Left kidney (tissue), 2 donors: ENCODE data around the gene OVAAL. TPM values are rescaled to one million over a fixed set of nuclear protein-coding genes. Genes with fewer than 3 reads are reported as not detected.
"Not testable (repeated sequence)": the region's sequence is repeated elsewhere in the genome, so short reads cannot be mapped to it uniquely, and the experiment has no call there.

Experiments
- DNase-seq: peaks from one replicate; pipeline ENCODE4 v3.0.0-alpha.2; 2013
- polyA plus RNA-seq: library from polyadenylated mRNA; unstranded; fragments of 120-200 nt; gene quantifications from one replicate; pipeline ENCODE4 v1.2.1, GENCODE V29; 2013; ENCODE audit not compliant: insufficient read length

OVAAL gene
- polyA plus RNA-seq, 1 donor = not detected

GRCh38 chr1:180540697-180541594, 17.8 kb upstream of the OVAAL start:
- no peak for DNase-seq

- no peak for DNase-seq
Measured at GRCh38 chr1:180542113-180542837, 16.5 kb upstream of the OVAAL start.

GRCh38 chr1:180542838-180543145, 16.0 kb upstream of the OVAAL start:
- DNase-seq = no peak

- no peak for DNase-seq
Measured at GRCh38 chr1:180544050-180544449, 14.7 kb upstream of the OVAAL start.

DNA sequence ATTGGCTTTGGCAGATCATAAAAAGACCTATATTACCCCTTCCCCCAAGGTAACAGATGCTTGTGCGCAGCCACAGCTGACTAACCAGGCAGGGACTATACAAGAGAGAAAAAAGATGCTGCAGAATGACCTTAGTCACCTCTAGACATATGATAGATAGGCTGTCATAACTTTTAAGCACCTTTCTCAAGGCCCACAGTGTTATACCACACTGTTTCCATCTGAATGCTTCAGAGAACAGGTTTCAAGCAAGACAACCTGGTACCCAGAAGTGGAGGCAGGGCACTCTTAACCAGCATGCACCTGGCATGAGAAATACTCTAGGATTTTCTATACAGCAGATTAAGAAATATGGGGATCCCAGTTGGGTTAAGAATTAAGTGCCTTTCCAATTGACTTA, 12.8 kb upstream of the OVAAL start:
- no peak for DNase-seq

DNA sequence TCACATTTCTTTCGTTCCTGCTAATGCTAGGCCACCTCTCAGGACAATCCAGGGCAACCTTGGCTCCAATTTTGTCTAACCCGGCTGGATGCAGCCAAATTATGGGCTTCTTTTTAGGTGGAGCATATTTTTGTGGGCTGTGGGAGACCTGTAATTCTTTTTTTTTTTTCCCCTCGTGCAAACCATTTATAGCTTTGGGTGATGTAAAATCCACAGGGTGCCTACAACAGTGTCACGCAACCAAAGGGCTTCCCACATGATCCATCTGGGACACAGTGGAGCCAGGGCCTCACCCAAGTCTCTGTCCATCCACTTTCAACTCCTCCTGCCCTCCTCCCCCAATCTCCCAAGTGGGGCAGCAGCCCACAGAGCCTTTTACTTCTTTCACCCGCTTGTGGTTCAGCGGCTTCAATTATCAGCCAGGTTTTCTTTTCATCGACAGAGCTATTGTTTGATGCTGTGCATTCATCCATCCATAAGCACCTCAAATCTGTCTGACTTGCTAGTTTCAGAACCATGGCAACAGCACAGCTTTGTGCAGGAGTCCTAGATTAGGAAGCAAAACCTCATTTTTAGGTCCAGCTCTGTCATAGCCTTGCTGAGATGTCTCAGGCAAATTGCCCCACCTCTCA, 10.0 kb upstream of the OVAAL start:
- DNase-seq = no peak

GRCh38 chr1:180549770-180550169, 9.0 kb upstream of the OVAAL start:
- not testable (repeated sequence) for DNase-seq

DNA sequence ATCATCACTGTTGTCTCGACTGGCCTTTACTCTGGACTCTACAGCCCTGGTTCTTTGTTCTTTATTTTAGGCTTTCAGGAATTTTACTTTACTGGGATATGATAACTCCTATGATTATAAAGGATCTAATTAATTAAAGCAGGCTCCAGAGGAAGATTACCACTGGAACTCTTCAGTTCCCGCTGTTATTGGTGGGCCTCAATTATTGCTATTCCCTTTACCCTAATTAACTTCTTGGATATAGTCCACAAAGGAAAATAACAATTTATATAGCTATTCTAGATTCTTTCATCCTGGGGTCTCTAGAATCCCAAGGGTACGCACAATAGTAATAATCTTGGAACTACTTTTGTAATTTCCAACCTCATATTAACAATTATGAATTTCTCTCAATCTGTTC, 8.5 kb upstream of the OVAAL start:
- no peak for DNase-seq

DNA sequence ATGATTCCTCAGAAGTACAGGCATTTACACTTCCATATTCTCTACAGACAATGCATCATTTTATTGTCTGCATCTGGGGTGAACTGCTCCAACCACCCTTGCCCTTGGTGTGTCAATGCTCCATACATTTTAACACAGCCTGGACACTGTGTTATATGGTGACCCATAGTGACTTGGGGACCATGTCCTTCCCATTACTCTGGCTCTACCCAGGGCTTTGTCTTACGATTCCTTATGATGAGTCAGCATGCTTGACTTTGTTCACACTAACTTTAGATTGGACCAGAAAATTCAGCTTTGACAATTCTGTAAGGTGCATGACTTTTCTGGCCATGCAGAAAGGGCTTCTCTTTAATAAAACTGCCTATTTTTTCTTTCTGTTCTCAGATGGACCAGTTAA, 6.8 kb upstream of the OVAAL start:
- DNase-seq = no peak

- not testable (repeated sequence) for DNase-seq
Measured at GRCh38 chr1:180553046-180553445, 5.7 kb upstream of the OVAAL start.

GRCh38 chr1:180555411-180555810, 3.4 kb upstream of the OVAAL start:
- DNase-seq = no peak

DNA sequence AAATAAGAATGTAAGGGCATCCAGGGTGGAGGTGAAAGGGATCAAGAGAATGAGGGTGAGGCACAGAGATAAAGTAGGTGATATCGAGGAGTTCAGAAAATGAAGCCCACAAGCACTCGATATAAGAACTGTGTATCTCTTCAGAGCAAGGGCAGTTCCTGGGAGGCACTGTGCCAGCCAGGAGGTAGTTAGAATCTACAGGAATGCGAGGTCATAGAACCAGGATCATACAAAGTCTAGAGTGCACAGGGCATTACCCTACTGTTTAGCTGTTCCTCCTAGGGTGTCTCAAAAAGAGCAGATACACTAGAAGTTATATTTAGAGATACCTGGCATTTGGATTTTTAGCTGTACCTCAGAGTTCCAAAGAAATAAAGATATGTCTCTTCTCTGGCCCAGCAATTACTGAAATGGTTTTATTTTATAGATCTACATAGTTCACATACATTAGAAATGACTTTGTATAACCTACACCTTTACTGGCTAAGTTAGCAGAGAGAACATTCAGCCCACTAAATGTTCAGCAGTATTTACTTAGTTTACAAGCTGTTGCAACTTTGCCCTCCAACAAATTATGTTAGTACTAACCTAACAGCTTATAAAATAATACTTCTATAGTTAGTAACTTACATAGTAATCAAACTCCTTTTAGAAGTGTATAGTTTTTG, 1.6 kb downstream of the OVAAL start:
- no peak for DNase-seq

- DNase-seq = no peak
Measured at GRCh38 chr1:180560868-180561600, 2.3 kb downstream of the OVAAL start.

GRCh38 chr1:180562640-180563025, 3.9 kb downstream of the OVAAL start:
- no peak for DNase-seq

DNA sequence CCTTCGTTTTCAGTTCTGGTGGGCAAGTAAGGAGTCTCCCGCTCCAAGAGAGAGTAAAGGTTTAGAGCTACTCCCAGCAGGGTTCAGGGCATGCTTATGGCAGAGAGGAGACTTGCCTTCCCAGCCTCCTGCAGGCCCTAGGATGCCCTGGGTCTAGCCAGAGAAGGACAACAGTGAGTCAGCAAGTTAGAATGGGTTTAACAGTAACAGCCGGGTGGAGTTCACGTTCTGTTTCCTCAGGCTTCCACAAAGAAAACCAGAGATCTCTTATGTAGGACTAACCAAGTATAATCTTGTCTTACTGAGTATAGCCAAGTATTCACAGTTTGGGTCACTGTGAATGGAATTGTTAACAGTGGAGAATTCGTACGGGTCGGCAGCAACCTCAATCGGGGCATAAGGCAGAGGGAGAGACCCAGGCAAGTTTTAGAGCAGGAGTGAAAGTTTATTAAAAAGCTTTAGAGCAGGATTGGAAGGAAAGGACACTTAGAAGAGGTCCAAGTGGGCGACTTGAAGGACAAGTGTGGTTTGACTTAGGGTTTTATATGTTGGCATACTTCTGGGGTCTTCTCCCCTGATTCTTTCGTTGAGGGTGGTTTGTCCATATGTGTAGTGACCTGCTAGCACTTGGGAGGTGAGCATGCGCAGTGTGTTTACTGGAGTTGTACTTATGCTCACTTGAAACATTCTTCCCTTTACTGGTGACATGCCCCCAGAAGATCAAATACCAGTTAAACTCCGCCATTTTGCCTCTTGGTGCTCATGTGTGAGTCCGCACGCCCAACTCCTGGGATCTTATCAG, 4.5 kb downstream of the OVAAL start:
- no peak for DNase-seq

GRCh38 chr1:180565121-180565871, 6.5 kb downstream of the OVAAL start:
- DNase-seq = no peak

DNA sequence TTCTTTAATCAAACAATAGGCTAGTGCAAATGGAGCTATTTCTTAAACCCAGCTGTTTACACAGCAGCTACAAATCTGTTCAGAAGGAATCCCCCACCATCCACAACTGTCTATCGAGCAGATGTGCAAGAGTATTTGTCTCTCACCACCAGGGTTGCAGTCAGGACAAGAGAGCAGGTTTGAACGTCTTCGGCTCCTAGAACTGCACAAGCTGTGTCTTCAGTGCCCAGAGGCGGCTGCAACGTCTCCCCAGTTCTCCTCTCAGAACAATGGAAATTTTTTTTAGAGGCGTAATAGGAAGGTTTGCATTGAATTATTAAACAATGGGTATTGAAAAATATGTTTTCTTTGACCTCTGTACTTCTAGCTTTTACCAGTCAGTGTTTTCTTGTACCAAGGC, 7.3 kb downstream of the OVAAL start:
- DNase-seq = no peak

DNA sequence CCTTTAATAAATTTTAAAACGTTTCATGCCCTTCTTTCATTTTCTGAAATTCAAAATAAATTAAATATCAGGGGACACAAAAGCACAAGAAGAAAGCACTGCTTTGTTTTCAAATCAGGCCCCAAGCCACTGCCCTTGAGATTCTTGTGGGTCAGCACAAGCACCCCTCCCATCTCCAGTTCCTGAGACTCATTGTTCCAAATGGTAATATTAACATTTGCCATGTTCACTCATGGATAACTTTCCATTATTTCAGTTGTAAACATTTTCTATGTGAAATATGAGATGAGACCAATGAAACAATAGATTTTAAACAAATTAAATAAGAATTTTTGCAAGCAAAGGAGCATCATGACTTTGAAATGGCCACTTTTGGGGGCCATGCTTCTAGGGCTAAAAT, 7.7 kb downstream of the OVAAL start:
- DNase-seq = no peak

GRCh38 chr1:180567654-180568053, 8.9 kb downstream of the OVAAL start:
- DNase-seq = no peak

GRCh38 chr1:180568184-180568583, 9.4 kb downstream of the OVAAL start:
- DNase-seq = no peak
